ENCODE measurements around the gene RXRA.

The RXRA gene

GRCh38 chr9:134388289-134388808 lies 62.1 kb downstream of the RXRA start:
- DNase-seq: no peak

- no peak for DNase-seq
These were observed 62.7 kb downstream of the RXRA start for GRCh38 chr9:134388976-134389375.

- no peak for DNase-seq
These were observed 63.4 kb downstream of the RXRA start for GRCh38 chr9:134389642-134390041.

DNA sequence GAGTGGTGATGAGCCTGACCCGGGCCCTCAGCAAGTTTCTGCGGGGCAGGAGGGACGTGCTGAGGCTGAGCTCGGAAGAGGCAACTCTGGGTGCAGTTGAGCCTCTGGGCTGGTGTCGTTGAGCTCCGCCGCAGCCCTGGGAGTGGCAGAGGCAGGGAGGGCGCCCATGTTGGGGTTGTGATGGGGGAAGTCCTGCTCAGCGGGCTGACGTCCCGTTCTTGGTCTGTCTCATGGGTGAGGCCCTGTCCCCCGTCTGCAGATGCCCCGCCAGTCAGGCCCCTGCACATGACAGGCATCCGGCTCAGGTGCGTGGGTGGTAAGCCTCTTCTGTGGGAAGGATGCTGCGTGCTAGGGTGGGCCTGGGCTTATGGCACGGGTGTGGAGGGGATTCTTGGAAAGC lies 64.3 kb downstream of the RXRA start:
- DNase-seq: no peak

DNA sequence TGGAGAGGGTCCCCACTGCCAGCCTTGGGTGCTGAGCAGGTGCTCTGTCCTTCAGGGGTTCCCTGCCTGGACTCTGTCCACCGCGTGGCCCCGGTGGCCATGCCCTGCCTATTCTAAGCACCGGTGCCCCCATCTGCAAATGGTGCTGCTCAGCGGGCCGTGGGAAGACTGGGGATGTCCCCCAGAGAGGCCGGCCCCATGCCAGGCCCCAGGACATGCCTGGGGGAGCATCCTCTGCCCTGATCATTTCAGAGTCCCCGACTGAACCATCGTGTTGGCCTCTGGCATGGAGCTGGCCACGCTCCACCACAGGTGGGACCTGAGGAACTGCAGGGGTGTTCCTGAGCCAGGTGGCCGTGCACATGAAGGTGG lies 64.7 kb downstream of the RXRA start:
- DNase-seq: no peak

DNA sequence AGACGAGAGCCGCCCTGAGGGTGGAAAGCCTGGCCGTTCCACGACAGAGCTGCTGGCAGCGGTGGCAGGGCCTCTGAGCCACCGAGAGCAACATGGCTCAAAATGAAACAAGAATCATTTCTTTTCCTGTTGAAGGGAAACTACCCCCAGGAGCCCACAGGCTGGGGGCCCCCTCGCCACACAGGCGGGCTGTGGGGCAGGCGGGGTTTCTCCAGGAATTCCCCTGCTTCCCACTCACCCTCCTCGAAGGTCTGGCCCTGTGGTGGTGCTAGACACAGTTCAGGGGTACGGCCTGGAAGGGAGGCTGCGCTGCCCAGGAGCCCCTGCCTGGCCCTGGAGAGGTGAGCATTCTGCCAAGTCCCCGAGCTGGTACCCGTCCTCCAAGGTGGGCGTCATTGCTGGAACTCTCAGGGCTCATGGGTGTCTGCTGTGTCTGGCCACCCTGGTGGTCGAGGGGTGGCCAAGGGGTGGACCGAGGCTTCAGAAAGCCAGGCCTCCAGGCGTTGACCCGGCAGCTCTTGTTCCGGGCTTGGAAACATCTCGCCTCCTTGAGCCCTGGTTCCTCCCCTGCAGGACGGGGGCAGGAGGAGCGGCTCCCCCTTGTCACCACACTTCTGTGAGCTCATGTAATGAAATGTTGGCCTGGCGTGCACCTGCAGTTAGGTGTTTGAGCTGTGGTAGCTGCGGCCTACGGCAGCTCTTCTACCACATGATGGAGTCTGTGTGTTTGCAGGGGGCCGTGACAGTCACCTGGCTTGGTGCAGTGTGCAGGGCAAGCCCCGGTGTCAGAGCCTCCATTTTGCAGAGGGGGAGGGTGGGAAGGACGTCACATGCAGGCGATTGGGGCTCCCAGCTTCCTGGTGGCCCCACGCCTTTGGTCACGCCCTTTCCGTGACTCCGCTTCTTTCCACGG lies 65.3 kb downstream of the RXRA start:
- no peak for DNase-seq

GRCh38 chr9:134392900-134393299 lies 66.6 kb downstream of the RXRA start:
- no peak for DNase-seq

GRCh38 chr9:134393582-134394280 lies 67.5 kb downstream of the RXRA start:
- DNase-seq: no peak

- DNase-seq: no peak
These were observed 68.8 kb downstream of the RXRA start for GRCh38 chr9:134395002-134395517.

- no peak for DNase-seq
These were observed 69.5 kb downstream of the RXRA start for GRCh38 chr9:134395737-134396257.

DNA sequence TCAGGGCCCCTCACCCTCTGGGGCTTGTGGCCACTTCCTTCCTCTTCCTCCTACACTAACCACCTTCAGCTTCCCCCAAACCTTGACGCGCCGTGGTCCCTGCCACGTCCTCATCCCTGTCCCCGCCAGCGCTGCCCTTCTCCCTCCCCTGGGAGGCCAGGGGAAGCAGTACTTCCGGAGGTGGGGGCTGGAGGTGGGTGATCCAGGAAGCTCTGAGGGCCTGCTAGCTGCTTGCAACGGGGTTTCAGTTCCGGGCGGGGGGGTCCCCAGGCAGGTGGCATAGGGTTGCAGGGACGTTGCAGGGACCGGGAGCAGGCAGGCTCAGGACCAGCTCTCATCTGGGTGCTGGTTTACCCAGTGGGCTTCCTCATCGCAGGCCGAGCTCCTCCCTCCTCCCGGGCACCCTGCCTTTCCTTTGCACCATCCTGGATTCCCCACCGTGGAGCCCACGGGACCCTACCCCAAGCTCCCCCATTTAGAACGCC lies 70.0 kb downstream of the RXRA start:
- no peak for DNase-seq

- DNase-seq: no peak
These were observed 70.6 kb downstream of the RXRA start for GRCh38 chr9:134396825-134397224.

GRCh38 chr9:134398756-134399155 lies 72.5 kb downstream of the RXRA start:
- no peak for DNase-seq

DNA sequence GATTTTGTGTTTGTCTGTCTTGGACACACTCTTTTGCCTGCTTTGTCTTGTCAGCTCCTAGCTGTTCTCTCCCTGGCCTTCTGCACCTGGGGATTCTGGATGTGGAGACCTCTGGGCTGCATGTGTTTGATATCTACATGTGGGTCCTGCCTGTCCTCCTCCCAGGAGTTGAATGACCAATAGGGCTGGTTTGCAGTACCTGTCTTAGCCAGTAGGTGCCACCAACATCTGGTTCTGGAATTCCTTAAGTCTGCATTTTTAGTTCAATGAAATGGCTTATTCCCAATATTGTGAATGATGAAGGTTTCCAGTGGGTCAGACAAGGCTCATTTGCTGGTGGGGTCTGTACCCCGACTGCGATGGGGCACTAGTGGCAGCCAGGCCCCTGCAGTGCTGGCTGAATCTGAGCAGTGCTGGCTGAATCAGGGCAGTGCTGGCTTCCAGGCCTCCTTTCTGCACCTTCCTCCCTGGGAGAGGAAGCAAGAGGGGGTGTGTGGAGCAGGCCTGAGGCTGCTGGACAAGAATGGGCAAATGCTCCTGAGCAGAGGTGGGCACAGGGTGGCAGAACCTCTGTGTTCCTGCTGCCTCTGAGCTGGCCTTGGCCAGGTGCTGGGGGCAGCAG lies 73.3 kb downstream of the RXRA start:
- no peak for DNase-seq

DNA sequence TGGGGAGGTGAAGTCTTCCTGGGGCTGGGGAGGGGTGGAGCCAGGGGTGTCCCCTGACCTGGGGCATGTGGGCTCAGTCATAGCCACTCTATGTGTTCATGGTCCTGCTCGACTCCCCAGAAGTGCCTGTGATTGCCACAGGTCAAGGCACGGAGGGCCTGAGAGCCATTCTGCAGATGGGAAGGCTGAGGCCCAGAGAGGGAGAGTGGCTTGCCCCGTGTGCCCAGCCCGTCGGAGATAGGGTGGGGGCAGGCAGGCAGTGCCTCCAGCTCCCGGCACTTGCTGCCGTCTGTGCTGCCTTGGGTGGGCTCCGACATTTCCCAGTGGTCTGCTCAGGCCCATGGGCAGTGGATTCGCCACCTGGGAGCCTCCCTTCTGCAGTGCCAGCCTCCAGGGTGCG lies 74.0 kb downstream of the RXRA start:
- DNase-seq: no peak

DNA sequence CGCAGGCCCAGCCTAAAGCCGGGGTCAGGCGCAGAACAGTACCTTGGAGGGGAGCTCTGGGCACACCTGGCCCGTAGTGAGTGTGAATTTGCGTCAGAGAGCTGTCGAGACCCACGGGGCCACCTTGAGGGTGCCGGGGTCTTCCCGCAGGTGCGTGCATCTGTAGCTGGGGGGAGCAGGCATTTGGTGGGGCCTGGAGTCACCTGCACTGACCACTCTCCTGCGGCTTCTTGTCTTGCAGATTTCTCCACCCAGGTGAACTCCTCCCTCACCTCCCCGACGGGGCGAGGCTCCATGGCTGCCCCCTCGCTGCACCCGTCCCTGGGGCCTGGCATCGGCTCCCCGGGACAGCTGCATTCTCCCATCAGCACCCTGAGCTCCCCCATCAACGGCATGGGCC lies 75.1 kb downstream of the RXRA start:
- no peak for DNase-seq

- DNase-seq: no peak
These were observed 75.9 kb downstream of the RXRA start for GRCh38 chr9:134402182-134402581.

GRCh38 chr9:134403292-134403681 lies 77.0 kb downstream of the RXRA start:
- no peak for DNase-seq

DNA sequence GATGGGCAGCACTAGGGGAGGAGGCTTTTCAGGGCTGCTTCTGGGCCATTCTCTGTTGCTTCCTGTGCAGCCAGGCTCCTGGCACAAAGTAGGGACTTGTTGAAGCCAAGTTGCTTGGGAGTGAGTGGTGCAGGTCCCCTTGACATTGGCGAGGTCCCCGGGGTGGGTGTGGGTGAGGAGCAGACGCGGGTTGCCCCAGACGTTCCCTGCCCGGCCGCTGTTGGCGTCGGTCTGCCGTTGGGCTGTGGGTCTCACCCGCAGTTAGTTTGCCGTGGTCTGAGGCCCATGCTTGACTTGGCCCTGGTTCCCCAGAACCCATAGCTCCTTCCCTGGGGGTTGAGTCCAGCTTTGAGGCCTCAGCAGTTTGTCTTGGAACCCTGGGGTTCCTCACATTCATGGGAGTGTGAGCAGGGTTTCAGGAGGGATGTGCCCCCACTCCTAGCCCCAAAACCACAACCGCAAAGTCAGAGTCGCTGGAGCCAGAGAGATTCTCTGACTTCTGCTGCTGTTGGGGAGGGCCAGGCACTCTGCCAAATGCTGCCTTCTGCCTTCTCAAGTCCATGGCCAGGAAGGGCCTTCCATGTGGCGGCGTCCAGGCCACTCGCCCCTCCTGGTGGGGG lies 77.5 kb downstream of the RXRA start:
- no peak for DNase-seq

- no peak for DNase-seq
These were observed 78.4 kb downstream of the RXRA start for GRCh38 chr9:134404376-134405358.

DNA sequence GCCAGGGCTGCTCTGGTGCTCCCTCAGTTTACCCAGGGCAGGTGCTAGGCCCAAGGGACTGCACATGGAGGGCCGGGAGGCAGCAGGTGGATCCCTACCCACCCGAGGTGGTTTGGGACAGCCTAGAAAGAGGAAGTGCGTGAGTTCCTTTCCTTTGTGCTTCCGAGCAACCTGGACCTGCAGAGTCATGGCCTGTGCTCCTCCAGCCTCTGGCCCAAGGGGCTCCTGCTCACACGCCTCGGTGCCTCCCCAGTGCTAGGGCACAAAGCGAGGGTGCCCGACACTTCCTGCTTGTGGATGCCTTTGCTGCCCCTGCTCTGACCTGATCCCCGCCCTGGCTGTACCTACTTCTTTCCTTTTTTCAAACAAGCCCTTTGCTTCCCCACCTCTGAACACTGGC lies 79.3 kb downstream of the RXRA start:
- no peak for DNase-seq
